Measurements from ENCODE around the gene PRDM10.

- TF ChIP-seq, protein P1, sequence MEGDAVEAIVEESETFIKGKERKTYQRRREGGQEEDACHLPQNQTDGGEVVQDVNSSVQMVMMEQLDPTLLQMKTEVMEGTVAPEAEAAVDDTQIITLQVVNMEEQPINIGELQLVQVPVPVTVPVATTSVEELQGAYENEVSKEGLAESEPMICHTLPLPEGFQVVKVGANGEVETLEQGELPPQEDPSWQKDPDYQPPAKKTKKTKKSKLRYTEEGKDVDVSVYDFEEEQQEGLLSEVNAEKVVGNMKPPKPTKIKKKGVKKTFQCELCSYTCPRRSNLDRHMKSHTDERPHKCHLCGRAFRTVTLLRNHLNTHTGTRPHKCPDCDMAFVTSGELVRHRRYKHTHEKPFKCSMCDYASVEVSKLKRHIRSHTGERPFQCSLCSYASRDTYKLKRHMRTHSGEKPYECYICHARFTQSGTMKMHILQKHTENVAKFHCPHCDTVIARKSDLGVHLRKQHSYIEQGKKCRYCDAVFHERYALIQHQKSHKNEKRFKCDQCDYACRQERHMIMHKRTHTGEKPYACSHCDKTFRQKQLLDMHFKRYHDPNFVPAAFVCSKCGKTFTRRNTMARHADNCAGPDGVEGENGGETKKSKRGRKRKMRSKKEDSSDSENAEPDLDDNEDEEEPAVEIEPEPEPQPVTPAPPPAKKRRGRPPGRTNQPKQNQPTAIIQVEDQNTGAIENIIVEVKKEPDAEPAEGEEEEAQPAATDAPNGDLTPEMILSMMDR (IDR thresholded peaks at IDR 0.05; ENCODE audit: low read depth, low read length): no peak
- no peak for TF ChIP-seq MAX (IDR thresholded peaks at IDR 0.05; ENCODE audit: low read depth, low read length)
These were observed 20.2 kb upstream of the PRDM10 start for GRCh38 chr11:130022799-130023198.

Data from NB4 (cell line).